ENCODE results near the gene PDLIM7.
"Not testable (repeated sequence)": the region's sequence is repeated elsewhere in the genome, so short reads cannot be mapped to it uniquely, and the experiment has no call there.

PDLIM7 gene

DNA sequence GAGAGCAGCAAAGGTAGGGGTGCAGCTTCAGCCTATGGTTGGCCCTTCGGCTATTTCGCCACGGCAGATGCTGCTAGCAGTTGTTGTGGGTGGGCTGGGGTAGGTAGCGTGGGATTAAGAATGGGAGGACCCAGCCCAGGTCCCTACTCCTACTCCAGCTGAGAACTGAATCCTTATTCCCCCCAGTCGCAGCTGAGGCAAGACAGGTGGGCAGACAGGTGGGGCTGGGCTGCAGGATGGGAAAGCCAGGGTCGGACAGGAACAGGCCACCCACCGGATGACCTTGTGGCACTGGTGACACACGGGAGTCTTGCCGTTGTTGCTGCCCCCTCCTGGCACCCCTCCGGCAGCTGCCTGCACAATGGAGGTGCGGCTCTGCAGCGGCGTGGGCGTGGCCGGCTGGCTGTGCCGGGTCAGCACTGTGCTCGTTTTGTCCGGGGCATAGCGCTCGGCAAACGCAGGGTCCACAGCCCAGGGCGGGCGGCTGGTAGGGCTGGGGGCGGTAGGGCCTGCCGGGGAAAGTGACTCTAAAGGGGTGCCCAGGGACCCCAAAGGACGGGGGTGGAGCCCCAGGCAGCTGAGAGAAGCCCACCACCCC lies 8.2 kb downstream of the PDLIM7 start:
- DNase-seq, result no peak

DNA sequence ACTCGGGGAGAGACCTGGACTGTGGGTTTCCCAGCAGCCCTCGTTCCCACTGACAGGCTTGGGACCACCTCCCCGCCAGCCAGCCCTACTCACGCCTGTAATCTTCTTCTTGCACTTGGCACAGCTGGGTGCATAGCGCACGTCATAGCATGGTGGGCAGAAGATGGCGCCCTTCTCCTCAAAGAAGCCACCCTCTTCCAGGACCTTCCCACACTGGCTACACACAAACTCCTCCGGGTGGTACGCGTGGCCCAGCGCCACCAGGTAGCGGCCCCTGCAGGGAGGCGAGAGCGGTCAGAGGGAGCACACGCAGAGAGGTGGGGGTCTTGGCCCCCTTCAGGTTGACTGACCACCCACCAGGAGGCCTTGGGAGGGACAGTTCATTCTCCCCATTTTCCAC lies 9.4 kb downstream of the PDLIM7 start:
- DNase-seq, result no peak

DNA sequence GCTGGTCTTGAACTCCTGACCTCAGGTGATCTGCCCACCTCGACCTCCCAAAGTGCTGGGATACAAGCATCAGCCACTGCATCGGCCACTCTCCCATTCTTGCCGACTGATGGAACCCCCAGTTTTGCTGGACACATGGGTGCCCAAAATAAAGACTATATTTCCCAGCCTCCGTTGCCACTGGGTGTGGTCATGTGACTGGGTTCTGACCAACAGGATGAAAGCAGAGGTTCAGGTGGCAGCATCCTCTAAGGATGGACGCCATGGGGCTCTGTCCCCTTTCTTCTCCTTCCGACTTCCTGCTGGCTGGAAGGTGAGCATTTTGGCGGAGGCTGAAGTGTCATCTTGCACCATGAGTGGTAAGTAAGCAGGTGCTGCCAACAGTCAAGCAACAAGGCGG lies 10.3 kb downstream of the PDLIM7 start:
- no peak for DNase-seq

DNA sequence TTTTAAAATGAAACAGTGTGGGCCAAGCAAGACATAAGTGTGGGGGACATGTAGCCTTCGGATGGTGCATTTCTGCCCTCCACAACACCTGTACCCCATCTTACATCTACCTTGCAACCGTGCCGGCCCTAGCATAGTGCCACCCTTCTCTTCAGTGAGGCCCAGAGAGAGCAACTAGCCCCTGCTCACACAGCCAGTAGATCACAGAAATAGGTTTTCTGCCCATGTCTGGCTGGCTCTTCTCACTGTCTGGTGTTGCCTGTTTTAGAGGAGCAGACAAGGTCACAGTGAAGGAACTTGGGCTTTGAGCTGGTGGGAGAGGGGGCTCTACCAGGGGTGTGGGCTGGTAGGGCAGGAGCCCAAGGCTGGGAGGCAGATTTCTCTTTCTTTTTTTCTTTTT lies 11.1 kb downstream of the PDLIM7 start:
- DNase-seq, result no peak

DNA sequence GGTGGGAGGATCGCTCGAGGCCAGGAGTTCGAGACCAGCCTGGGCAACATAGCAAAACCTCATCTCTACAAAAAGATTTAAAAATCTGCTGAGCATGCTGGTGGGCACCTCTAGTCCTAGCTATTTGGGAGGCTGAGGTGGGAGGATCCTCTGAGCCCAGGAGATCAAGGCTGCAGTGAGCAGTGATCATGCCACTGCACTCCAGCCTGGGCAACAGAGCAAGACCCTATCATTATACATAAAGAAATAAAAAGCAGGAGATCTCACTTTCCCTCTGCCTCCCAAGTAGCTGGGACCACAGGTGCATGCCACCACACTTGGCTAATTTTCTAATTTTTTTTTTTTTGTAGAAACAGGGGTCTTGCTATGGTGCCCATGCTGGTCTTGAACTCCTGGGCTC lies 11.7 kb downstream of the PDLIM7 start:
- DNase-seq, result not testable (repeated sequence)

DNA sequence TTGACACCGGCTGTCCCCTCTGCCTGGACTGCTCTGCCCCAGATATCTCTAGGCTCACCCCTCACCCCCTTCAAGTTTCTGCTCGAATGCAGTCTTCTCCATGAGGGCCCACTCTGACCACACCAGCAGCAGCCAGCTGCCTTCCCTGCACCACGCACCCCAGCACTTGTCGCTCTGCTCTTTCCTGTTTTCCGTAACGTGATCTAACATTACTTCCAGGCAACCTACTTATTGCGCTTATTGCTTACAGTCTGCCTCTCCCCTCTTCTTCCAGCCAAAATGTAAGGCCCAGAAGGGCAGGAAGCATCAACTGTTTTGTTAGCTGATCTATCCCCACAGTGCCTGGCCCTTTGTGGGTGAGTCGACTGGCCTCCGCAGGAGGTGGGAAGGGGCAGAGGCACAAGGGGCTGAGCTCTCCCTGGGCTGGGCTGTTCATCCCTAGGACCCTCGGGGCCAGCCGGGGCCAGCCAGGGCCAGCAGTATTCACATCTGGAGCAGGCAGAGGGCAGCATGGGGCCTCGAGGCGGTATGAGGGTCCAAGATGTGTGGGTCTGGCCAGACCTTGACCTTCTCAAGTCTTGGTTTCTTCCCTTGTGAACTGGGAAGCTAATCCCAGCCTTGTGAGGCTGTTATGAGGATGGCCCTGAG lies 12.4 kb downstream of the PDLIM7 start:
- no peak for DNase-seq

DNA sequence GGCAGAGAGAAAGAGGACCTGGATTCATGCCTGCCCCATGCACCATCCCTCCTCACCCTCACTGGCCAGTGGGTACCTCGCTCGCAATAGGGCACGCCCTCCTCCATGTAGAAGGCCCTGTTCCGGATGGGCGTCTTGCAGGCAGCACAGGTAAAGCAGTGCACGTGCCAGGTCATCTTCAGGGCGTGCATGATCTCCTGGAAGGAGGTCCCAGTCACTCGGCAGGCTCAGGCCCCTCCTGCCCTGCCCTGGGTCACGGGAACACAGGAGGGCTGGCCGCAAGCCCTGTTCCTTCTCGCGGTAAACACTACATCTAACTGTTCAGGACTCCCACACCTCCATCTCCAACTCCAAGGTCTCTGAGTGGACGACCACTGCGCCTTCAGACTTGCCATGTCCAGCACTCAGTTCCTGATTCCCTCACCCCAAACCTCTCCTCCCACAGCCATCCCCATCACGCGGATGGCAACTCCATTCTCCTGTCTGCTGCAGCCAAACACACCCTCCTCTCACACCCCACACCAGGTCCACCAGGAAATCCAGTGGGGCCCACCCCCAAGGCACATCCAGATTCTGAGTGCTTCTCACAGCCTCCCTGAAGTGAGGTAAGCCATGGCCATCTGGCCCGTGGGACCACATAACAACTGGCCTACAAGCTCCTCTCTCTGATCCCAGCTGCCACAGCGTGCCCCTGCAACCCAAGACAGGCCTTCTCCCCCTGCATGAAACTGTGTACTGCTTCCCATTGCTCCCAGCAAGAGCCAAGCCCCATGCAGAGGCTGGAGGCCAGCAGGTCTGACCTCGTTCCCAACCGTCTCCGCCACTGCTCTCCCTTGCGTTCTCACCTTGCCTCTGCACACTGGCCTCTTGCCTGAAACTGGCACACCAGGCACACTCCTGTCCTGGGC lies 13.2 kb downstream of the PDLIM7 start:
- DNase-seq, result no peak

DNA sequence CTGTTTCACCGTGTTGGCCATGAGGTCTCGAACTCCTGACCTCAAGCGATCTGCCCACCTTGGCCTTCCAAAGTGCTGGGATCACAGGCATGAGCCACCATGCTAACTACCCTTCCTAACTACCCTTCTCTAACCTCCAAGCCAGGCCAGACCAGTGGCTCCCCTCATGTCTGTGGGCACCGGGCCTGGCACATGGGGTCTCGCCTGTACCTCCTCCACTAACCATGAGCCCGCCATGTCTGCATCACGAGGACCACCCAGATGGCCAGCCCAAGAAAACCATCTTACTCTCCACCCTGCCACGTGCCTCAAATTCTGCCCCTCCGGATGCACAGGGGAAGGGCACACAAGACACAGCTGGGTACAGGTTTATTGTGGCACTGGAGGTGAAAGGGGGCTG lies 14.4 kb downstream of the PDLIM7 start:
- no peak for DNase-seq

DNA sequence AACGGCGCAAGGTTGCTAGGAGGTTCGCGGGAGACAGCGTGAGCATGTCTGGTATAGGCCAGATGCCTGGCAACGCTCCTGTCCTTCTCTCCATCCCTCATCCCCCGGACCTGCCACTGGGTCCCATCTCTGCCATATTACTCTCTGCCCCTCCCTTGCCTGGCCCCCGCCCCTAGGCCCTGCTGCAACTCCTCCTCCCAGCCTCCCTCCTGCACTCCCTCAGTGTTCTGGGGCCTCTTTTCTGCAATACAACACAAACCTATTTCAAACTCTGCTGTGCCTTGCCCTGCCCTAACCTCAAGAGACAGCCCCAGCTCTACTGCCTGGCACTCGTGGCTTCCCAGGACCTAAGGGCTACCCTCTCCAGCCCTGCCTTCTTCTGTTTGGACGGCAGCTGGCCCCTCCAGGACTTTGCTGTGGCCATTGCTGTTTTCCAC lies 15.0 kb downstream of the PDLIM7 start:
- no peak for DNase-seq

DNA sequence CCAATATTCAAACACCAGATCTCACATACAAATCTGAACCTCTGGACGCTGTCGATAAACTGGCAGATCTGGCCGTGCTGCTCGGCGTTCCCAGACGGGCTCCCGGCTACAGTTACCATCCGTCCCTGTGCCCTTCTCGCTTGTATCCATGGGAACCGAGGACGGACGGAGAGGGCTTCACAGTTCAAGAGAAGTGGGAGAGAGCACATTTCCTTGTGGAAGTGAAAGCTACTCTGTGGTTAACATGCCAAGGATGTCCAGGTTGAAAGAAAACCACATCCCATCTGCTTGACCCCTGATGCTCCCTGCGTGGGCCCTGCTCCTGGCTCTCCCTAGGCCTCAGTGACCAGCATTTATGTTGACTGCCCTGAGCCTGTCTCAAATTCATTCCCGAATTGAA lies 17.6 kb downstream of the PDLIM7 start:
- DNase-seq, result no peak

DNA sequence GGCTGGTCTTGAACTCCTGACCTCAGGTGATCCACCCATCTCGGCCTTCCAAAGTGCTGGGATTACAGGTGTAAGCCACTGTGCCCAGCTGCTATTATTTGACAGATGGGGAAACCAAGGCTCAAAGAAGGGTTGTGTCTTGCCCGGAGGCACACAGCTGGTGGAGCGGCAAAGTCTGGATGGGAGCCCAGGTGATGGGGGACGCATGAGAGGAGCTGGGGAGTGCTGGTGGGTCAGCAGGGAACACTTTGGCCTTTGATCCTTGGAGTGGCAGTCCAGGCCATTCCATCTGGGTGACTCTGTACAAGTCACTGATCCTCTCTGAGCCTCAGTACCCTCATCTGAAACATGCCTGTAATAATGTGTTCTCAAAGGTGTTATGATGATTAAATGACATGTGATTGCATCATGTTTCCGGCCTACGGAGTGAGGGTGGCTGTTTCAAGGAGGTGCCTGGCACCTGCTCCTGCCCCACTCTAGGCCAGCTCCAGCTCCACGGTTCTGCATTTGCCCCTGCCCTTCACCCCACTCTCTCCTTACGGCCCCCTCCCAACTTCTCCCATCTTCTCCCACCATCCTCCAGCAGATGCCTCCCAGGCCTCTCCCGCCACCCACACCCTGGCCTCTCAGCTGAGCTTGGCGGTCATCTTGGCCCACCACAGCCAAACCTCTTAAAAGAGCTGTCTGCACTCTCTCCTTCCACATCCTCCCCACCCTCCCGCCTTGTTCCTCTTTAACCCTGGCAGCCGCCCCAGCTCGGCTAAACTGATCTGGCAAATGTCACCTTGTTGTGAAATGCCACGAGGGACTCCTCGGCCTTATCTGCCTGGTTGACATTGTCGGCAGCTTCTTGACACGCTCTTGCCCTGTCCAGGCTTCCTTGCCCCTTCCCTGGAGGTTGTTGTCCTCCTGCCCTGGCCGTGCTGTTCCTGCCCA lies 18.4 kb downstream of the PDLIM7 start:
- no peak for DNase-seq

DNA sequence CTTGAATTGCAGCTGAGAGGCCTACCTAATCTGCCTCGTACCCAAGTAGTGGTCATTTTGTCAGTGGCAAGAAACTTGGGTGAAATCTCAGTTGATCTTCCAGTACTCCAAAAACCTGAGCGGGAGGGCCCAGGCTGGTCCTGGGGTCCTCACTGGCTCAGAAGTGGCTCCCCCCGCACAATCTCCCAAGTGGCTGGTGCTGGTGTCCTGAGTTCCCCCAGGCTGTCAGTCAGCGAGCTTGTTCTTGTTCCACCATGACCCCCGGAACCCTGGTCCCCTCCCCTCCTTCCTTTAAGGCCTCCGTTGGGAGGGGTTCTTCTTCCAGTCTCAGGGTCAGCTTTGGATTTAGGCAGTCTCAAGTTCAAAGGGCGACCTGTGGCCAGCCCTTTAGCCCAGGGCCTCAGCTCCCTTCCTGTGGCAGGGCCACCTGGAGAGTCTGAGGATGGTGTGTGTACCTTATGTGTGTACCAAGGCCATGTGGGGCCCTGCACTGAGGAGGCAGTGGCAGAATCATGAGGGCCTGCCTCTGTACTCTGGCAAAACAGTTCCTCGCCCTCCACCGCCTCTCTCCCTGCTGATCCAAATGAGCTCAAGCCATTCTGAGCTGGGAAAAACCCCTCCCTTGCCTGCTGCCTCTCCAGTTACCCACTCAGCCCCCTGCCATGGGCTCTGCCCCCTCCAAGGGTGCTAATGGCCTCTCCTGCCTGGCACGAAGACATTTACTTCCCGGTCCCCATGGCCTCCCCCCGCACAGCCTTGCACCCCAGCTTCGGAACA lies 19.5 kb downstream of the PDLIM7 start:
- DNase-seq, result no peak

DNA sequence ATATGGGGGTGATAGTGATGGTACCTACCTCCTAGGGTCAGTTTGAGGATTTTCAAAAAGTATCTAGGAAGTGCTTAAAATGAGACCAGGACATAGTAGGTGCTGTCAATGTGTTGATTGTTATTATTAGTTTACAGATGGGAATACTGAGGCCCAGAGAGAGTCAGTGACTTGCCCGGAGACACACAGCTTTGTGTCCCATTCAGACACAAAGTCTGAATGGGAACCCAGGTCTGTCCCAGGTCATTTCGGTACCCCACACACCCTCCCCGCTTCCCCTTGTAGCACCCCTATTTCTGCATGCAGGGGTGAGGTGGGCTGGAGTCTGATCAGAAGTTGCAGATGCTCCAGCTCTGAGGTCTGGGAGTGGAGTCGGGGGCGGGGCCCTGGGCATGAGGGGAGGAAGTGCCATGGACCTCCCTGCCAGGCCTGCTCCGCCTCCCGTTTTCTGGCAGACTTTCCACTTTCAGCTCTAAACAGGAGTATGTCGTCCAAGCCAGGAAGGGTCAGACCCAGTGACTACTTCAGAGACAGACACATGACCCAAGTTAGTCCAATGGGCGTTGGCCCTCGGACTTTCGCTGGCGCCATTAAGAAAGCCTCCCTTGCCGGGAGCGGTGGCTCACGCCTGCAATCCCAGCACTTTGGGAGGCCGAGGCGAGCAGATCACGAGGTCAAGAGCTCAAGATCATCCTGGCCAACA lies 20.7 kb downstream of the PDLIM7 start:
- DNase-seq, result no peak

DNA sequence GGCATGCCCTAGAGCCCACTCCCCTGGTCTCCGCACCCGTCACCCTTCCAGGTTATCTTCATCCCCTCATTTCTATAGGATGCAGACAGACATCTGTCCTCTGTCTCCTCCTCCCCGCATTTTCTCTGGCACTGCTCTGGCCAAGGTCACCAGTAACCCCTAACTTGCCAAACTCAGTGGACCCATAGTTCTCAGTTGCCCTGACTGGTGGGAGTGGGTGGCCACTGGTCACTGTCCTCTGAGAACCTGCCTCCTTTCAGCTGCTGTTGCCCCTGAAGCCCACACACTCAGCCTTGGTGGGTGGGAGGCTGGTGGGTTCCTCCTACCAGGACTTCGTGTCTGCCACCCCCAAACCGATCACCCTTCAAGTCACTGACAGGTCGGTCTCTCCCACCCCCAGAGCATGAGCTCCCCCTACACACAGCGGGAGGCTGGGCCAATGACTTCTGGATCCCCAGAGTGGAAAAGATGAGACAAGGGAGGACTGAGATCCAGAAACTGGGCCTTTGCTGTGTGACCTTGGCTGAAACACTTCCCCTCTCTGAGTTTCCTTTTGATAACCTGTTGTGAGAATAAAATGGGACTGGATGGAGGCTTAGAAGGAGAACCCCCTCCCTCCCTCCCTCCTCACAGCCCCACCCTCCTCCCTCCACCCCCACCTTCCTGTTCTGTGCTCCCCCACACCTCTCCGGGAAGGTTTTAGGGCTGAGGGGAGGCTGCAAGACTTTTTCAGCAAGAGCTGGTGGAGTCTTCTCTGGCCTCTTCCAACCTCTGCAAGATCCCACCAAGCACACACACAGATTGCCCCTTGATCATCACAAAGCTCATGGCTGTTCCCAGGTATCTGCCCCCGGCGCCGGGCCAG lies 21.6 kb downstream of the PDLIM7 start:
- DNase-seq, result no peak

DNA sequence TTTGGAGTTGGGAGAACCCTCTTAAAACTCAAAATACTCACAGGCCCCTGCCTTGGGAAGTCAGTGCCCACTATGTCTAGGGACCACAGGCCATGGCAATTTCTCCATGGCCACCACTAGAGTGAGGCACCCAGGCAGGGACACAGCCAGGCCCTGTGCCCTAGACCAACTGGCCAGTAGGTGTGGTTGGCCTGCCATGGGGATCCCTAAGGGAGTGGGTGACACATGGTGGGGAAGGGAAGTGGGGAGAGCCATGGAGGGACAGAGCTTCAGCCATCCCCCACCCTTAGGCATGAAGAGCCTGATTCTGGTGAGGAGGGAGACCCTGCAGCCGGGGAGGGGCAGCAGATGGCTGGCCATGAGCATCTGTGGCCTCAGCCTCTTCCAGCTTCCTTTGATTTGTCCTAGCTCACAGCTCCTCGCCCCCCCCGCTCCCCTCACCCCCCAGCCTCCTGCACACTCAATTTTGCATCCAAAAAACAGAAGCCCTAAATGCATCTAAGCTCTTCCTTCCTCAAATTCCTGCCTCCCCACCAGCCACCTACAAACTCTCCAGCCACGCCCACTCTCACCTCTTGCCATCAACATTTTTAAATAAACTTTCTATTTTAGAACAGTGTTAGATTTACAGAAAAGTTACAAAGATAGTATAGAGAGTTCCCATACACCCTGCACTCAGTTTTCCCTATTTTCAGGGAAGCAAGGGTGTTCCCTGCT lies 22.4 kb downstream of the PDLIM7 start:
- DNase-seq, result no peak

DNA sequence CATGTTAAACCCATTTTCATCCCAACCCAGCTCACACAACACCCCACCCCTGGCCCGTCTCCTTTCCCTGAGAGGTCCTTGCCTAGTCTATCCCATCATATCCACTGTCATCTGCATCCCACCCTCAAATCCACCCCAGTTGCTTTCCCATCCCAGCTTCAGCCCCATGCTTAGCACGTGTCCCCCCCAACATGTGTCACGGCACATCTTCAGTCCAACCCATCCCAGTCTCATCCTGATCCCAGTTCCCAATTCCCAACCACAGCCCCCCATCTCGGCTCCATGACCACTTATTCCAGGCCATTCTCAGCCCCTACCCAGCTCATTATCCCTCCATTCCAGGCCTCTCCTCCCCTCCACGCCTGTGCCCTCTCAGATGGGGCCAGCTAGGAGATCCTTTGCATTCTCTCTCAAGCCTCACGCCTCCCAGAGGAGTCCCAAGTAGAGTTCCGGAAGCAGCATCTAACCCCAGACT lies 23.4 kb downstream of the PDLIM7 start:
- DNase-seq, result no peak

DNA sequence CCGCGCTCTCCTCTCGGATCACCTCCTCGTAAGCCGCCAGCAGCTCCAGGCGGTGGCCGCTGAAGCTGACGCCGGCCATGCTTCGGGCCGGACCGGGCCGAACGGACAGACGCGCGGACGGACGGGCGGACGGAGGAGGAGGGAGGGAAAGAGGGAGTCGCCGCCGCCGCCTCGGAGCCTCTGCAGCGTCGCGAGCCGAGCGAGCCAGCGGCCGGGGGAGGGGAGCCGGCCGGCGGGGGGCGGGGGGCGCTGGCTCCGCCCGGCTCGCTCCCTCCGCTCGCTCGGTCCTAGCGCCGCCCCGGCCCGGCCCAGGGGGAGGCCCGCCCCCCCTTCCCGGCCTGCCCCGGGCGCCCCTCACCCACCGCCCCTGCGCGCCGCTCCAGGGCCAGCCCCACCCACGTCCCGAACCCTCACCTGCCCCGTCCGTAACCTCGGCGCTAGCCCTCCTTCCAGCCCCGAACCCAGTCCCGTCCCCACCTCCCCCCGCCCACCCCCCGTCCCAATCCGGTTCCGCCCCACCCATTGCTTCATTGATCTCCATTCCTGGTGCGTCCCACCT lies 23.9 kb downstream of the PDLIM7 start, which contains the start of gene DBN1:
Gene DBN1, minus strand, starts transcription at position 192 of the 559 bp plus-strand sequence. Its CDS starts 113 bp downstream, at position 79.
- DNase-seq, result no peak

DNA sequence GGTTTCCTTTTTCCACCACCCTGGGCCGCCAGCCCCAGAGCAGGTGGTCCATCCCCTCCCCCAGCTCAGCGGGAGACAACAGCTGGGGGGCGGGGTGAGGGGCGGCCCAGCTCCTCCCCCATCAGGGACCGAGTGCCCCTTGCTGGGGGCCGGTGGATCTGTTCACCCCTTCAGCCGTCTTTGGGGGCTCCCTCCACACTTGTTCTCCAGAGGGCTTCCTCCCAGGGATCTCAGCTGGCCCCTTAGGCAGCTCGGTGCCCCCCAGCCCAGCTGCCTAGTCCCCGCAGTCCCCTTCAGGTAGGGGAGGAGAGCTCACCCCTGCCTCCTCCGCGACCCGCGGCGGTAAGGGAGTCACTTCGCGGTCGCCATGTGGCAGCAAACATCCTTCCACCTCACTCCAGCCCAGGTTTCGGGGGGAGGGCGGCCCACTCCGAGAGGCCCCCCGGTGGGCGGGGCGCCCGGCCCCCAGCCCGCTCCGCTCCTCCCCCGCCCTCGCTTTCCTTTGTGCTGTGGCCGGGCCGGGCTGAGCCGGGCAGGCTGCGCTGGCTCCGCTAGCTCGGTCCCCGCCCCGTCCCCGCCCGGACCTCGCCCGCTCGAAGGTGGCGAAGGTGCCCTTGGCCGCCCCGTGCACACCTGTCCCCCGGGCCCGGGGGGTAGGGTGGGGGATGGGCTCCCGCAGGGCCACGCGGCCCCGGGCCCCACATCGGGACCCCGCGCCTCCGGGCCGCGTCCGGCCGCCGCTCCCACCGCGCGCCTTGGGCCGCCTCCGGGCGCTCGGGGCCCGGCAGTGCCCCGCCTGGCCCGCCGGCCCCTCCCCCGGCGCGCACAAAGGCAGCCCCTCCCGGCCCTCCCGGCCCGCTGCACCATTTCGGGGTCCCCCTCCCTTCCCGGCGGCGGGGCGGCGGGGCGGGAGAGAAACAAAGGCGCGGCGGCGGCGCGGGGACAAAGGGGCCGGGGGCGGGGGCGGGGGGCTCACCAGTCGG lies 24.7 kb downstream of the PDLIM7 start:
- DNase-seq, result no peak
